CD4-positive, alpha-beta T cell treated with Interleukin-4 for 1 hour (primary cell): ENCODE results near the gene MBTPS2.
"Not testable (repeated sequence)": the region's sequence is repeated elsewhere in the genome, so short reads cannot be mapped to it uniquely, and the experiment has no call there.

Experiments used
- DNase-seq, 2 donors: peaks; one replicate each; pipeline ENCODE4 v3.0.0-alpha.2; 2020 to 2022

Gene MBTPS2

DNA sequence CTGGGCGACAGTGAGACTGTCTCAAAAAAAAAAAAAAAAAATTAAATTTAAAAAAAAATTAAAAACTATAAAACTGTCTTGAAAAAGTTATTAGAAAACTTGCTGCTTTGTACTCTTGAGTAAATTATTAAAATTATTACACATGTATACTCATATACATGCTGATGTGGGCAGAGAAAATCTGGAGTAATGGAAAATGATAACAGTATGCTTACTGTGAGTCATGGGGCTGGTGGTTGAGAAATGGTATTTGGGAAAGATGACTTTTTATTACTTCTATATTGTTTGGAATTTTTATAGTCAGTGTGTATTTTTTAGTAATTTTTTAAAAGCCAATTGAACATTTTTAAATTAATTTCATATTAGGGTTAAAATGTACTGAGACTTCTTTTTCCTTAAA is 23.8 kb downstream of the MBTPS2 start:
- no peak for DNase-seq

DNA sequence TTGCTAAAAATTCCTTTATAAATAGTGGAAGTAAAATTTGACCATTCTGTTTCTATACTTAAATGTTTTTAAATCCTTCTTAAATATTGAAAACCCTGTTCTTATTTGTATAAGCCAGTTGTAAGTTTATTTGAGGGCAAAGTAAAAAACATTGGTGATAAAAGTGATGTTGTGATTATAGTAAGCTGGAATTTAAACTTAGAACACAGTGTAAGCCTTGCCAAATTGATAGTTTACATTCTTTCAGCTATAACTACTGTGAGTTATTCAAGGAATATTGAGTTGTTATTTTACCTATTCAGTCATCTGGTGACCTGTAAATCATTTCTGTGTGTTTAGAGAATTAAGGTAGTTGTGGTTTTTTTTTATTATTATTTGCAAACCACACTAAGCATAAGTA is 26.0 kb downstream of the MBTPS2 start:
- no peak for DNase-seq

DNA sequence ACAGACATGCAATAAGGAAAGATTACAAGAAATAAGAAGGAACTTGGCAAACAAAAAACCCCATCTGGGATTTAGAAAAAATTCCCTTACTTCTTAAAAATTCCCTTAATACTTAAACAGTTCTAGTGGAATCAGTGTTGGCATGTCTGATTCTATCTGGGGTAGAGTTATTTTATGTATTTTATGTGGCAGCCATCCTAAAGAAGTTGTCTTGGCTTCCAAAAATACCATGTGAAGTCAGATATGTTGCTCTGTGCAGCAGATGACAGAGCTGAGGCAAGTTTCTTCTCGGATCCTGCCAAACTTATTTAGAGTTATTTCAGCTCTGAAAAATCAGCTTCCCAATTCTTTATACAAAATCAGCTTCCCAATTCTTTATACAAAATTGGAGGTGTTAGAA is 31.1 kb downstream of the MBTPS2 start:
- no peak for DNase-seq

DNA sequence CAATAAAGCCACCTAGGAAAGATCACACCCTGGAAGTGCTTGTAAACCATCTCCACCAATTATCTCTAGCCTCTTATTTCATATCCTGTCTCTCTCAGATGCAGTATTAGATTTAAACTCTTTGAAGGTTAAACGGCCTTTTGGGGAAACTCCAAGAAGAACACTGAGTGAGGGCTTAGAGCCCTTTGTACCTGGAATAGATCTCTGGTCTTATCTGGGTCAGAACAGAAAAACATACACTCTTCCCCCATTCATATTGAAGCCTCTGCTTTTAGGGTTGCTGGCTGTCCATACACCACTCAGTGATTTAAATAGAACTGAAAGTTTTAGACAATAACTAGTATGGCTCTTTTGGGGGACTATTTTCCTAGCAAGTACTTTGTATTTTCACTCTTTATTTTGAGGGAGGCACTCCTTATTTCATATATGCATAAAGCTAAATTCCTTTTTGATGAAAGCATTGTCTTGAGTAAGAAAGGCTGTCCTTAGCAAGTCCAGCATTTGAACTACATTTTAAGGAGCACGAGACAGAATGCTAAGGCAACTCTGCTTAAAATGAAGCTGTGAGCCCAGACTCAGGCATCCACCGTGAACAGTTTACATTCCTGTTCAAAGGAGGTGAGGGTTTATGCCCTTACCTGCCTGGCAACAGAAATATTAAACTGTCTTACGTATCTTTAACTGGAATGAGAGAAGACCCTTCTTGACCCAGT is 33.8 kb downstream of the MBTPS2 start:
- DNase-seq: no peak

DNA sequence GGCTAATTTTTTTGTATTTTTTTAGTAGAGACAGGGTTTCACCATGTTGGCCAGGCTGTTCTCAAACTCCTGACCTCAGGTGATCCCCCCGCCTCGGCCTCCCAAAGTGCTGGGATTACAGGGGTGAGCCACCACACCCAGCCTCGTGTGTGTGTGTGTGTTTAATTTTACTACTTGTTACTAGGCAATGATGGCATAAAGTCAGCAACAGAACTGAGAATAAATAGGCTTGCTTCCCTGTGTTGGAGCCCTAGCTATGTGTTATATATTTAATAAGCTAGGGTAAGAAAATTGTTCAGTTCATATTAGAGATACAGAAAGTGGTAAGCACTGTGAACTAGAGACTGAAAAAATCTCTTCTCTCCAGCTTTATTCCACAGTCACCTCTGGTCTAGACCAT is 34.8 kb downstream of the MBTPS2 start:
- DNase-seq: not testable (repeated sequence)

DNA sequence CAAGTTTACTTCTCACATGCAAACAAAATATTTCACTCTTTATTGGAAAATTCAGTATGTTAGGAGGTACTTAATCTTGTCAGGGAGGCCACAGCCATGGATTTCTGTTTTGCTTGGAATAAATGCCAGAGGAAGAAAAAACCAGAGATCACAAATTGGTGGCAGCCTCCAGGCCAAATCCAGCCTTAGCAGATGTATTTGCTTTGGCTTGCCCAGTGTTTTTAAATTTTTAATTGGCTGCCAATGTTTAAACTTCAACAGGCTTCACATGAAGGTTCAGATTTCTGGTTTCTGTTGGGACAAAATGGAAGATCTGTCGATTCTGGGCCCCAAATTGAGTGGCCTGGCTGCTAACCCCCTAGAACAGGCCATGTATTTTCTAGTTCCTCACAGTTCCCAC is 35.6 kb downstream of the MBTPS2 start:
- DNase-seq: no peak

DNA sequence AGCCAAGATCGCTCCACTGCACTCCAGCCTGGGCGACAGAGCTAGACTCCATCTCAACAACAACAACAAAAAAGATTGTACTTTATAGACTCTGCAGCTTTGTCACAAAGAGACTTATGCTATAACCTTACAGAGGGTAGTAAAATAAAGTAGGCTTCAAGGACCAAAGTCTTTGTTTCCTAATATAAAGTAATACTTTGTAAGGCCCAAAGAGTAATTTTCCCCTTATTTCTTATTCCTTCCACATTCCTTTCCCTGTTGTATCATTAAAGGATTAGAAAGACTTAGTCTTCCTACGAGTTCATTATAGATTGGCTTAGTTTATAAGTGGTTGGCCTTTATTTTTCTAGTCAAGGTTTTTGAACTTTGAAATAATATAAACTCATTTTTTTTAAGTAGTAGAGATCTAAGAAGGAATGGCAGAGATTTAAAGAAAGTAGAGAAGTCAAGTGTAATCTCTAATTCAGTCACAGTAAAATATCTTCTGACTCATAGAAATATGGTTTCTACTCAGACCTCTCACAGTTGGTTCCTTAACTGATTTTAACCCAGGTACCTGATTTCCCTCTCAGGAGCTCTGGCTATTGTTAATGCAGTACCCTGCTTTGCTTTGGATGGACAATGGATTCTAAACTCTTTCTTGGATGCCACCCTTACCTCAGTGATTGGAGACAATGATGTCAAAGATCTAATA is 42.6 kb downstream of the MBTPS2 start:
- no peak for DNase-seq

DNA sequence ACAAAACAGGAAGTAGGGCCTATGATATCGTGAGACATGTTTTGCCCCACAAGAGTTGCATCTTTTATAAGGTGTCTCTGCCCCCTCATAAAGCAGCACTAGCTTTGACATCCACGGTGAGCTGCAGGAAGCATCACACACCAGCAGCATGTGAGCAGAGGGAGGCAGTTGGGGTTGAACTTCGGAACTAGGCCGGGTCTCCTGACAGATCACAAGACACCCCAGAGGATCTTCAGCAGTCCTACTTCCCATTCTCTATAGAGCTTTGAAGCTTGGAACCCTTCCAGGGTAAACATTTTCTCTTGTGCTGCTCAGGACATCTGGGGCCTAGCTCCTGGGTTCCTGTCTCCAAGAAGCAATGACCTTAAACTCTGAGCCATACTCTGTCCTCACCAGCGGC is 43.8 kb downstream of the MBTPS2 start:
- DNase-seq: no peak

DNA sequence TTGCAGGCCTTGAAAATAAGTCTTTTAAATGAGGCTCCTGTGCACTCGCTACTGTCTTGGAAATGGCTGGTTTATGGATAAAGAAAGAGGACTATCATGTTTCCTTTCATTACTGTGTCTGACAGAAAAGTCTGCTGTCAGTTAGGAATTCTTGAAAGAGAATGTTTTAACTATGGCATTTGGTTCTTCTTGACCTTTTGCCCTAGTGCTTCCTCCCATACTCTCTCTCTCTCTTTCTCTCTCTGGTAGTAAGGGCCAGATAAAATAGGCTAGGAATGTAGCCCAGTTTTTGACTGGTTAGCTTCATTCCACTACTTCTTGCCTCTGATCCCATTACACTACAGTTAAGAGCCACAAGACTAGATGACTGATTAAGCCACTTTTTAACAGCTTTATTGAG is 46.2 kb downstream of the MBTPS2 start:
- DNase-seq: no peak

DNA sequence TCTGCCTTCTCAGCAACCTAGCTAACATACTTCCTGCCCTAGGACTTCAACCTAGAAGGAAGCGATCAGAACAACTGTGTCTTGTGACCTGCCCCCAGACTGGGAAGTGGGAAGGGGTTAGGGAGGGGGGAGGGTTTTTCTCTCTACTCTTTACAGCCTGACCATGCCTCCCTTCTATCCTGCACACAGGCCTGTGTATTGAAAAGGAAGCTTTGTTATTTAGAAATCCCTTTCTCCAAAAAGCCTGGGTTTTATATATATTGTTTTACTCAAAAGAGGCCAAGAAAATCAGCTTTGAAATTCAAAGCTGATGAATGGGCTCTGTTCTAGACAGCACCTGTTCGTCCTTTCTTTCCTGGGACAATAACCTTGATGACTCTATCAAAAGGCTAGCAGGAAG is 65.9 kb downstream of the MBTPS2 start:
- no peak for DNase-seq

DNA sequence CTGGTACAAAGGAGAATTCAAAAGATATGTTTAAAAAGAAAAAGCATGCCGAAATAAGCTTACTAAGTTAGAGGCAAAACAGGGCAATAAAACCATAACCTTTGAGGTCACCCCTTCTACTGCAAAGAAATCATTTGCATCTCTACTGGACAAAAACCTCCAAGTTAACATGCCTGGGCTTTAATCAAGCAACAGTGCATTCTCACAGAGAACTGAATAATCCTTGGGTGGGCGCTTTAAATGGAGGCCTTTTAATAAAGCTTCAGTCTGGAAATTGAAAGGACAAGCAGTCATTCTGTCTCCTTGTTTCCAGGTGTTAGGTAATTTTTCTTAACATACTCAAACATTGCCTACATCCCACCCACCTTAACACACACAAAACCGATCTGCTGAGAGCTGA is 66.5 kb downstream of the MBTPS2 start:
- no peak for DNase-seq

DNA sequence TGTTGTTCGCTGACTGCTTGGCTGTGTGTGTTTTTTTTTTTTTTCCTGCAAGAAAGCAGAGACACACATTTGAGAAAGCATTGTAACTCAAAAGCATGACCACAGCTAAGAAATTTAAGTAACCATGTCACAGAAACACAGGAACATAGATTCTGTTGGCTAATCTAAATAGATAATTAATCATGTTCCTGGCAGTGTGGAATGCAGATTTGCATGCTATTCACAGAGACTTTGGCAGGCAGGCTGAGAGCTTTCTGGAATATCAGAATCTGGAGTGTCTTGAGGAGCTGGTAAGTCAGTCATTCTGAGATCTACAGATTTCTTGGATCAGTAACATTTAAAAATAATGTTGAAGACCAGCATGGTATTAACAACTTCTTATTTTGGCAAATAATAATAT is 67.8 kb downstream of the MBTPS2 start:
- DNase-seq: no peak

DNA sequence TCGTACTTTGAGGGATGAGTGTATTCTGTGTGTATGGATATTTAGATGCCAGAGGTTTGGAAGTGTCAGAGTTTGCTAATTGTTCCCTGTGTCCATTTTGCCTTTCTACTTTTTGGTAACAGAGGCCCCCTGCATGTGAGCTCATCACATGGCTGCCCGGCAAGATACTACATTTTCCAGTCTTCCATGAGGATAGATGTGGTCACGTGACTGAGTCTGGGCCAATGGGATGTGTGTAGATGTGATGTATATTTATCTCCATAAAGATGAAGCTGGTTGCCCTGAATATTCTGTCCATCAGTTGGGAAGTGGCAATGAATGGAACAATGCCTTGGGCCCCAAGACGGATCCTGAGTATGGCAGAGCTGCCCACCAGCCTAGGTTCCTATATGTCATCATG is 72.1 kb downstream of the MBTPS2 start:
- DNase-seq: no peak

DNA sequence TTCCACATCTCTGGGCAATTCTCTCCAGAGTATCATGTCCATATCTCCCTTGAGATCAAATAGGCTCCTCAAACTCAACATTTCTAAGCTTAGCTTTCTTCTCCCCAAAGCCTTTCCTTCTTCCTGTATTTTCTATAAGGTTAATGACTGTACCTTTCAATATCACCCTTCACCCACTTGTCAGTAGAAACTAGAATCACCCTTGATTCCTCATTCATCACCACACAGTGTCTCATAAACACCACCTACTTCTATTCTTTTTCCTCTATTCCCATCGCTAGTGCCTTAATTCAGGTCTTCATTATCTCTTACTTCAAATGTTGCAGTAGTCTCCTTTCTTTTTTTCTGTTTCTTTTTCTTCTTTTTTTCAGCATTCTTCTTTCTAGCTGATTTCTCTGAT is 72.8 kb downstream of the MBTPS2 start:
- DNase-seq: no peak

DNA sequence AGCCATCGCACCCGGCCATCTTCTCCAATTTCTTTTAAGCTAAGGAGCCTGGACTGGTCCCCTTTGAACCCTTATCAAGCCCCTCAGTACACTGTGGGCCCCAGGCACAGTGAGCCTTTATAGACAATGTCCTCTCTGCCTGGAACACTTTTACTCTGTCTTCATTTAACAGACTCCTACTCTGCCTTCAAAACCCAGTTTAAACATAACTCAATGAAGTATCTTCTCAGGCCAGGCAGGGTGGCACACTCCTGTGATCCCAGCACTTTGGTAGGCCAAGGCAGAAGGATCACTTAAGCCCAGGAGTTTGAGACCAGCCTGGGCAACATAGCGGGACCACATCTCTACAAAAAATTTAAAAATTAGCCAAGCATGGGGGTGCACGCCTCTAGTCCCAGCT is 73.6 kb downstream of the MBTPS2 start:
- no peak for DNase-seq

DNA sequence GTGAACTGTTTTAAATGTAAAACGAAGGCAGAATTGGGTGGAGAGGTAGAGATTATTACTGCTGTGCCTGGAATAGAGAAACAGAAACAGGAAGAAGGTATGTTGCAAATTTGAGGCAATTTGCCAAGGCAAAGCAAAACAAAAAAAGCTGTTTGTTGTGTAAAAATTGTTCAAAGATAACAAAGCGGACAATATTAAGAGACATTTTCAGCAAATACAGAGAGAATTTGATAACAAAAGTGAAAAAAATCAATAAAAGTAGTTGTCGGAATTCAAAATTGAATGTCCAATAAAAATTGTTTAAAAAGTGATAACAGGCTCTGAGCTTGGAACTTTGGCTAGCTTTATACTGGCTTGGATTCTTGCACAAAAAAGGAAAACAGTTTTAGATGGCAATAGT is 86.7 kb downstream of the MBTPS2 start:
- no peak for DNase-seq

DNA sequence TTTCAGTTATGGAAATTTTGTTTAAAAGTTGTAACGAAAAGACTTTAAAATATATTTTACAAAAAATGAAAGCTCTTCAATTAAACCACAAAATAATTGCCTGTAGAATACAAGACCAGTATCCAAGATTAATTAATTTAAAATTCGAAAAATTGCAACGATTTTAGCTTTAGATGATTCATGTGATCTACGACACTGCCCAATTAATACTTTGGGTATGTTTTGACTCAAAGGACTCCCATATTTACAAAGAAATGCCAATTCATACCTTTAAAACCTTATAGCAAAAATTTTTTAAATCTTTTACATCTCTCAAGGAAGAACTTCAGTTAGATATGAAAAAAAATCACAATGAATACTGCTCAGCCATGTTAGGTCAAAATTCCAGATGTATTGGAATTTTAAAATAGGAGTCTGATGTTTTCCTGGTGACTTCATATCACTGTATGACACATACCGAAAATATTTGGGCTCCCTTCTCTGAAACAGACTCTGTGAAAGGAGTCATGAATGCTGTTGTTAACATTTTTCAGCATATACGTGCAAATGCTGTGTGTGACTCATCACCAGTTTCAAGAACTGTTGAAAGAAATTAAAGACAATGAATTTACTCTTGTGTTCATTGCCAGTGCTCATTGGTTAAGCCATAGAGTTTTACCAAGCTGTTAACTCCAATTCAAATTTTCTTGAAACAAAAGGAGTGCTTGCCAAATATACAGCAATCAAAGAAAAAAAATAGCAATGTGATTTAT is 87.3 kb downstream of the MBTPS2 start:
- no peak for DNase-seq

DNA sequence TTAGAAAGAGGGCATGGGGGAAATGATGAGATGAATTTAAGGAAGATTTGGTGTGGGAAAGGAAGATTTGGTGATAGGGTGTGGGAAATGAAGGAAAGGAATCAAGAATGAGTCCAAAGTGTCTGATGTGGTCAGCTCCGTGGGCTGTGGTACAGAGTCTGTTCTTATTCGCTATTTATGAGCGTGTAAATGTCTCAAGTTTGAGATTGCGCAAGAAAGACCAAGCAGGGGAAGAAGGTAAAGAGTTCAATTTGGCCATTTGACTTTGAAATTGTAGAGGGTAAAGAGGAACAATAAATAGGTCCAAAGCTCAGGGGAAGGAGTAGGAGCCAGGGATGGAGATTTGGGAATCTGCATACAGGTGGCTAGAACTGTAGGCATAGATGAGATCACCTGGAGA is 89.8 kb downstream of the MBTPS2 start:
- no peak for DNase-seq

DNA sequence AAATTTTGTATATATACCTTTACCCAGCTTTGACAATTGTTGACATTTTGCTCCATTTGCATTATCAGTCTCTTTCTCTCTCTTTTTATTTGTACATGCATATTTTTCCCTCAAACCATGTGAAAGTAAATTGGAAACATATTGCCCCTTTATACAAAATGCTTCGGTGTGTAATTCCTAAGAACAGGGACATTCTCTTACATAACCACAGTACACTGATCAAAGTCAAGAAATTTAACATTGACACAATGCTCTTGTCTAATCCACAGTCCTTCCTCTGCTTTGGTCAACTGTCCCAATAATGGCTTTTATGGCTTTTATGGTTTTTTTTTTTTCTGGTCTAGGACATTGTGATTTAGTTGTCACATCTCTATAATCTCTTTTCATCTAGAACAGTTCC is 91.6 kb downstream of the MBTPS2 start:
- no peak for DNase-seq

DNA sequence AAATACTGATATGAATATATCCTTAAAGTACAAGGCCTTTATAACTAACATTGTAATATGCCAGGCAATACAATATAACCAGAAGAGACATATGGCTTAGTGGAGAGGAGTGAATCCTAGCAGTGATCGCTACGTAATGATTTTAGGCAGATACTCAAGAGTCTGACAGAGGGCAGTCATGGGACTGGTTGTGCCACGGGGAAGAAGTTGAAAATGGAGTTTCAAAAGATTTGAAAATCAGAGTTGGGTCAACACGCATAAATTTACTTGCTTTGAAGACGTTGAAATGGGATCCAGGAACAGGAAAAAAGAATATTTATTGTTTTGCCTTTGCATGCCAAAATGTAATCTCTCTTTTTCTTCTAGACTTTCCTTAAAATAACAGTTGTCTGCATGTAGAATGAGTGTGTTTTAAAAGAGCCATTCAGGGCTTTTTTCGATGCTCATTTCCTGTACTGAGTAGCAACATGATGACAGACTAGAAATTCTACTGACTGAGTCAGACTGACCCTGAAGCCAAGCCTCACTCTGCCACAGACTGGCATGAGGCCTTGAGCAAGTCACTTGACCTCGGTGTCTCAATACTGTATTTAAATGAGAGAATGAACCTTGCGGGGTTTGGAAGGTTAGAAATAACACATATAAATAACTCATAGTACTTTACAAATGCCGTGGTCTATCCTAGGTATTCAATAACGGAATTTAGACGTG is 93.0 kb downstream of the MBTPS2 start:
- peak in 1 of 2 donors; percentile 39 for DNase-seq

DNA sequence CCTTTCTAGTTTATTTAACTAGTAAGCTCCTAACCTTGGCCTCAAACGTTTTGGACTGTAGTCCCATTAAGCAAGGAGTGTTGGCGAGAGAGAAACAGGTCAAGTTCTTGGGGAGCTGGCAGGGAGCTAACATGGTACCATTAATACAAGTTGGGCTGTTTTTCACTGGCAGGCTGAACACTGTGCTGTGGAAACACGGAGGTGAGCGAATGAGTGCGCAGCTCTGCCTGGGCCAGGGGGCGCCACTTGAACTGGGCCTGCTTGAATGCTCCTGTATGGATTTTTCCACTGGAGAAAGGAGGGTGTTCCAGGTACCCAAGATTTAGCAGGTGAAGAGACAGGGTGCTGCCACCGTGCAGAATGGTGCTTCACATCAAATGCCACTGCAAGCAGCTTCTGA is 93.7 kb downstream of the MBTPS2 start:
- DNase-seq: no peak

DNA sequence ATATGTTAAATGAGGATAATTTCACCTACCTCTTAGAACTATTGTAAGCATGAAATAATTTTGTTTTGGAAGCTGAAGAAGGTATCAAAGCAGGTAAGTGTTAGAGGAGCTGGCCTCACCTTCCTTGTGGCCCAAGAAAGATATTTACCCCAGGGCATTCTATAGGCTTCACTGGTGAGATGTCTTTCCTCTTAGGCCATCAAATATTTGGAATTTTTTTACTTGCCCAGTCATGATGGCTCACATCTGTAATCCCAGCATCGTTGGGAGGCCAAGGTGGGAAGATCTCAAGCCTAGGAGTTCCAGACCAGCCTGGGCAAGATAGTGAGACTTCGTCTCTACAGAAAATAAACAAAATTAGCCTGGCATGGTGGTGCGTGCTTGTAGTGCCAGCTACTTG is 95.0 kb downstream of the MBTPS2 start:
- DNase-seq: no peak
